OCI-LY7 (cell line): ENCODE data around the gene BFSP2. TPM values are rescaled to one million over a fixed set of nuclear protein-coding genes. Genes with fewer than 3 reads are reported as not detected.

Experiments used
- BruUV-seq: library from RNA; stranded (reverse); fragments of 400-500 nt; replicated peaks from 2 replicates; lab custom pipeline; 2021; lab: Mats Ljungman, UMichigan
- CTCF ChIA-PET: fragments of 300-600 bp; sonication (Branson Sonifier 250); formaldehyde crosslinking; loops from one replicate; lab custom pipeline; 2022; ENCODE audit warnings: antibody characterized with exemption; ENCODE audit not compliant: unreplicated experiment; lab: Charles Lee
- POLR2A ChIA-PET: fragments of 300-600 bp; sonication (Branson Sonifier 250); formaldehyde crosslinking; loops from one replicate; lab custom pipeline; 2022; ENCODE audit warnings: antibody characterized with exemption; lab: Charles Lee
- DNase-seq: peaks from one replicate; pipeline ENCODE4 v3.0.0-alpha.2; 2015; ENCODE audit warnings: low spot score
- H2AFZ ChIP-seq: fragments of 200-600 bp; sonication (generic), shearing (Covaris generic); 2 replicates; pipeline ENCODE4 v1.6.1; 2014; ENCODE audit warnings: mild to moderate bottlenecking, antibody characterized with exemption, low read length, moderate library complexity
- H3K27ac ChIP-seq: fragments of 200-600 bp; sonication (generic); 2 replicates; pipeline ENCODE4 v1.5.1; 2014; ENCODE audit warnings: mixed run types, low read depth, mild to moderate bottlenecking, moderate library complexity, low read length, inconsistent platforms; ENCODE audit not compliant: poor library complexity, severe bottlenecking
- H3K36me3 ChIP-seq: fragments of 200-600 bp; sonication (generic); 2 replicates; pipeline ENCODE4 v1.6.1; 2014; ENCODE audit warnings: mild to moderate bottlenecking, antibody characterized with exemption, low read length, moderate library complexity, mixed read lengths; ENCODE audit not compliant: insufficient read depth
- H3K4me1 ChIP-seq: fragments of 200-600 bp; sonication (generic); 2 replicates; pipeline ENCODE4 v1.5.1; 2014; ENCODE audit warnings: mild to moderate bottlenecking, low read length; ENCODE audit not compliant: insufficient read depth, poor library complexity, severe bottlenecking
- H3K4me2 ChIP-seq: fragments of 200-600 bp; sonication (generic); 2 replicates; pipeline ENCODE4 v1.6.1; 2014; ENCODE audit warnings: mild to moderate bottlenecking, low read length
- H3K4me3 ChIP-seq: fragments of 200-600 bp; sonication (generic); 2 replicates; pipeline ENCODE4 v1.5.1; 2014; ENCODE audit warnings: mild to moderate bottlenecking, low read depth, low read length; ENCODE audit not compliant: poor library complexity, severe bottlenecking
- H3K79me2 ChIP-seq: fragments of 200-600 bp; sonication (generic); 2 replicates; pipeline ENCODE4 v1.6.1; 2016; ENCODE audit warnings: low read depth, mild to moderate bottlenecking, low read length, moderate library complexity, mixed read lengths; ENCODE audit not compliant: insufficient read depth
- H3K9me2 ChIP-seq: fragments of 200-600 bp; sonication (generic); 2 replicates; pipeline ENCODE4 v1.6.1; 2016; ENCODE audit warnings: mild to moderate bottlenecking, low read length, mixed read lengths; ENCODE audit not compliant: insufficient read depth
- H3K9me3 ChIP-seq: fragments of 200-600 bp; sonication (generic); 2 replicates; pipeline ENCODE4 v1.6.1; 2014; ENCODE audit warnings: mild to moderate bottlenecking, mixed run types, low read length, mixed read lengths
- H4K20me1 ChIP-seq: fragments of 200-600 bp; sonication (generic); 2 replicates; pipeline ENCODE4 v1.6.1; 2014; ENCODE audit warnings: mild to moderate bottlenecking, antibody characterized with exemption, low read length, moderate library complexity, mixed read lengths; ENCODE audit not compliant: insufficient read depth
- EZH2phosphoT487 ChIP-seq: fragments of 200-600 bp; sonication (generic); IDR thresholded peaks from 2 replicates; pipeline ENCODE4 v1.6.1; 2018; ENCODE audit warnings: low read depth, borderline replicate concordance, mild to moderate bottlenecking, mixed run types, antibody characterized with exemption, low read length, moderate library complexity, mixed read lengths
- intact Hi-C: fragments of 100-400 bp; cut with micrococcal nuclease; formaldehyde crosslinking; loops from one replicate; pipeline ENCODE4 v1.10.0; 2022; ENCODE audit not compliant: unreplicated experiment
- total RNA-seq, 2 experiments: library from RNA; depleted of rRNA in 1 of 2; stranded (reverse); fragments of >200 nt in 1 of 2; shearing (Covaris generic) in 1 of 2; gene quantifications; 2 replicates each; pipeline ENCODE4 v1.2.3, GENCODE V29; 2014 to 2022
- TF ChIP-seq, protein P1 (sequence below): fragments of 200-600 bp; sonication (generic); conservative IDR thresholded peaks from 2 replicates; pipeline ENCODE4 v1.5.1; 2014; ENCODE audit warnings: mild to moderate bottlenecking, antibody characterized with exemption, low read length, moderate library complexity, mixed read lengths

BFSP2 gene
- total RNA-seq, 2 experiments from 2014 or later = 11.7 to 25.1 TPM

DNA sequence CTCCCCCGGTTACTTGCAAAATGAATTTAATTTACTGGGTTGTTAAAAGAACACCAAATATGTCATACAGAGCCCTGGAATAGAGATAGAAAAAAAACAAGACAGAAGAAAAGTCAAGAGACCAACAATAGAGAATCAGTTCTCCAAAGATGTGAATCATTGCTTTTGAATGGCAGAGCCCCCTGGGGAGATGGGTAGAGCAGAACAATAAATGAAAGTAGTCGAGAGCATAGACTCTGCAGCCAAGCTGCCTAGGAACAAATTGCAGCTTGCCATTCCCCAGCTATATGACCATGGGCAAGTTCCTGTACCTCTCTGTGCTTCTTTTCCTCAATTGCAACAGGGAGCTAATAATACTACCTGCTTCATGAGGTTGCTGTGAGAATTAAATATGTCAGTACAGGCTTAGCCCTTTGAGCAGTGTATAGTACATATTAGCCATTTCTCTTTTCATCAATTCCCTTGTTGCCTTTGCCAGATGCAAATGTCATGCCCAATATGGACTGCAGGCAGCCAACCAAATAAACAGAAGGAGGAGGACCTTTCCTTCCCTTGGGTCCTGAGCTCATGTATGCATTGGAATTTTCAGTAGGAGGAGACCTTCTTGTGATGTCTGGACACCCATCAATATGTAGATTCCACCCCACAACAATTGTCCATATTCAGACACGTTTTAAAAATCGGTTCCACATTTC is 25.0 kb upstream of the BFSP2 start:
- Histone ChIP-seq H3K27ac (no peak overlapping the region), H4K20me1 (no peaks in the 10 kb centered on the region), H3K9me2 (no peaks in the 10 kb centered on the region), H3K4me3 (no peak overlapping the region), H3K4me2 (no peak overlapping the region), H2AFZ (no peak overlapping the region), H3K79me2 (no peaks in the 10 kb centered on the region), H3K9me3 (no peaks in the 10 kb centered on the region), H3K4me1 (no peaks in the 10 kb centered on the region), H3K36me3 (no peaks in the 10 kb centered on the region)
- no peak for DNase-seq
- intact Hi-C loops = no loop called here
- no peak for TF ChIP-seq EZH2phosphoT487
- TF ChIP-seq, protein P1, sequence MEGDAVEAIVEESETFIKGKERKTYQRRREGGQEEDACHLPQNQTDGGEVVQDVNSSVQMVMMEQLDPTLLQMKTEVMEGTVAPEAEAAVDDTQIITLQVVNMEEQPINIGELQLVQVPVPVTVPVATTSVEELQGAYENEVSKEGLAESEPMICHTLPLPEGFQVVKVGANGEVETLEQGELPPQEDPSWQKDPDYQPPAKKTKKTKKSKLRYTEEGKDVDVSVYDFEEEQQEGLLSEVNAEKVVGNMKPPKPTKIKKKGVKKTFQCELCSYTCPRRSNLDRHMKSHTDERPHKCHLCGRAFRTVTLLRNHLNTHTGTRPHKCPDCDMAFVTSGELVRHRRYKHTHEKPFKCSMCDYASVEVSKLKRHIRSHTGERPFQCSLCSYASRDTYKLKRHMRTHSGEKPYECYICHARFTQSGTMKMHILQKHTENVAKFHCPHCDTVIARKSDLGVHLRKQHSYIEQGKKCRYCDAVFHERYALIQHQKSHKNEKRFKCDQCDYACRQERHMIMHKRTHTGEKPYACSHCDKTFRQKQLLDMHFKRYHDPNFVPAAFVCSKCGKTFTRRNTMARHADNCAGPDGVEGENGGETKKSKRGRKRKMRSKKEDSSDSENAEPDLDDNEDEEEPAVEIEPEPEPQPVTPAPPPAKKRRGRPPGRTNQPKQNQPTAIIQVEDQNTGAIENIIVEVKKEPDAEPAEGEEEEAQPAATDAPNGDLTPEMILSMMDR = no peak
- CTCF ChIA-PET = no interaction called here
- POLR2A ChIA-PET = interaction anchor here (0.6 to 1.4 kb wide), 5 partner anchors 13 to 808 kb away, joined by 3 to 4 read pairs (median 3); no protein-coding TSS in a partner anchor
- no TSS peak for BruUV-seq

DNA sequence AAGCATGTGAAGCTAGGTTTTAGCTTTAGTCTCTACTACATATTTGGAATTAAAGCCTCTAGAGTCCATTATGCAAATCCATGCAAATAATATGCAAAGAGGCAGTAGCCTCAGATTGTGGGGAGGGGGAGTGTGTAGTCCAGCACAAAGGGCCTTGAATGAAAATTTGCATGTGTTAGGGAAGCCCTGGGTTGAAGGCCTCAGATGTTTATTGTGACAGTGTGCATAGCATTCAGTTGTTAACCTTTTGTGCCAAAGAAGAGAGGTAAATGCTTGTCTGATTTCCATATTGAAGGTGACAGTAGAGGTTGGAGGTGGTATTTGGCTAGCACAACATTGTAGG is 24.5 kb upstream of the BFSP2 start:
- BruUV-seq = no TSS peak
- Histone ChIP-seq H3K79me2 (no peaks in the 10 kb centered on the region), H3K4me1 (no peaks in the 10 kb centered on the region), H3K4me3 (no peak overlapping the region), H3K4me2 (no peak overlapping the region), H4K20me1 (no peaks in the 10 kb centered on the region), H3K27ac (no peak overlapping the region), H3K9me2 (no peaks in the 10 kb centered on the region), H3K9me3 (no peaks in the 10 kb centered on the region), H3K36me3 (no peaks in the 10 kb centered on the region), H2AFZ (no peak overlapping the region)
- intact Hi-C loops = no loop called here
- ChIA-PET POLR2A (interaction anchor here (0.6 to 1.4 kb wide), 2 partner anchors 13 to 21 kb away, joined by 3 to 4 read pairs; no protein-coding TSS in a partner anchor), CTCF (no interaction called here)
- no peak for DNase-seq
- no peak for TF ChIP-seq EZH2phosphoT487
- TF ChIP-seq, protein P1 = no peak

DNA sequence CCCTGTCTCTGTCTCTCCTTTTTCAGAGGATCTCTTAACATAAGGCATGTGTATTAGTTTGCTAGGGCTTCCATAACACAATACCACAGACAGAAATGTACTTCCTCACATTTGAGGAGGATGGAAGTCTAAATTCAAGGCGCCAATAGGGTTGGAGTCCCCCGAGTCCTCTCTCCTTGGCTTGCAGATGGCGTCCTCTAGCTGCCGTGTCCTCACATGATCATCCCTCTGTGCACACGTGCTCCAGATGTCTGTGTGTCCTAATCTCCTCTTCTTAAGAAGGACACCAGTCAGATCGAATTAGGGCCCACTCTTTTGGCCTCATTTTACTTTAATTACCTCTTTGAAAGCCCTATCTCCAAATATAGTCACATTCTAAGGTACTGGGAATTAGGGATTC is 23.0 kb upstream of the BFSP2 start:
- H3K27ac ChIP-seq = no peak overlapping the region
- BruUV-seq = no TSS peak
- no peaks in the 10 kb centered on the region for H3K36me3 ChIP-seq
- no peaks in the 10 kb centered on the region for H3K79me2 ChIP-seq
- no peaks in the 10 kb centered on the region for H3K9me2 ChIP-seq
- ChIA-PET POLR2A (no interaction called here), CTCF (no interaction called here)
- H3K4me1 ChIP-seq = no peaks in the 10 kb centered on the region
- no peak overlapping the region for H2AFZ ChIP-seq
- no peak overlapping the region for H3K4me3 ChIP-seq
- no peak for DNase-seq
- no peak overlapping the region for H3K4me2 ChIP-seq
- no peaks in the 10 kb centered on the region for H3K9me3 ChIP-seq
- intact Hi-C loops = no loop called here
- TF ChIP-seq EZH2phosphoT487 = no peak
- TF ChIP-seq, protein P1 = no peak
- no peaks in the 10 kb centered on the region for H4K20me1 ChIP-seq
